ENCODE measurements around the gene ITGA7.

- no peak for TF ChIP-seq CTCF (IDR thresholded peaks at IDR 0.05)
- TF ChIP-seq POLR2A (IDR thresholded peaks at IDR 0.05) = no peak
Observed at GRCh38 chr12:55711786-55712553, 4.3 kb upstream of the ITGA7 start.
